IPS-18c (cell line): ENCODE measurements around the gene PPP3CA.
"Not testable (repeated sequence)": the region's sequence is repeated elsewhere in the genome, so short reads cannot be mapped to it uniquely, and the experiment has no call there.

ENCODE experiments used
- H3K4me3 ChIP-seq: 2 replicates; pipeline ENCODE4 v1.7.0; 2013; ENCODE audit warnings: low read depth, mild to moderate bottlenecking, low read length, moderate library complexity; ENCODE audit not compliant: insufficient read depth
- H3K9me3 ChIP-seq: one replicate; pipeline ENCODE4 v1.6.1; 2013; ENCODE audit warnings: mild to moderate bottlenecking, low read length, moderate library complexity; ENCODE audit not compliant: control insufficient read depth, insufficient read depth

PPP3CA gene

DNA sequence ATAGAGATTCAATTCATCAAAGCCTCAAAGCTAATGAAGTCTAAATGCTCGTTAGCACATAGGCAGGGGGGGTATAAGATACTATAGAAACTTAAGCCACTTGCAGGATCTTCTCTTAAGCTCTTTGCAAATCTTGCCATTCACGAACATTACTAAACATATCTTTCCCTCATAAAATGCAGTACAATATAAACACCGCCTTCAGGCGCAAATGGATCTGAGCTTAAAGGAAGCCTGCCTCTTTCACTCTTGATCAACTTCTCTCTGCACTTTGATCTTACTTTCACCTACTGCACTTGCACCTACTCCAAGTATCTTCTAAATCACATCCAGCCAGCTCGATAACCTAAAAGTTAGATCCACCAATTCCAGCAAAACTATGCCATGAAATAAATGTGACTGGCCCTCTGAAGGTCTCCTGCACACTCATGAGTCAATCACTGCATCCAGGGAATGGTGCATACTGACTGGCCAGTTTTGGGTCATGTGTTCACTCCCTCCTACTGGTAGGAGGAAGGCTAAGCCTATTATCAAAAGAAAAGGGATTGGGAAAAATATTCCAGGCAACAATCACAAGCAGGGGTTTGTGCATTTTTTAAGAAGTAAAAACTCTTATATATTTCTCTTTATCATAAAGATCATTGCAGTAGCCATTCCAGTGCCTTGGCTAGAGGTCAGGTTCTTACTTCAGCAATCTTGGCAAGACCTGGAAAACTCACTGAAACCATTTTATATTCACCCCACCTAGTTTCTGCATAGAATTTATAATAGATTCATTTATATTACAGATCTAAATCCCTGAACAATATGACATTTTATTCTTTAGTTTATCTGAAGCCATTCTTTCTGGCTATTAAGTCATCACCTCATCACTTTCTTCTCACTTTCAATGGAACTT lies 222.0 kb downstream of the PPP3CA start:
- no peaks in the 10 kb centered on the region for H3K9me3 ChIP-seq
- H3K4me3 ChIP-seq = no peak overlapping the region

DNA sequence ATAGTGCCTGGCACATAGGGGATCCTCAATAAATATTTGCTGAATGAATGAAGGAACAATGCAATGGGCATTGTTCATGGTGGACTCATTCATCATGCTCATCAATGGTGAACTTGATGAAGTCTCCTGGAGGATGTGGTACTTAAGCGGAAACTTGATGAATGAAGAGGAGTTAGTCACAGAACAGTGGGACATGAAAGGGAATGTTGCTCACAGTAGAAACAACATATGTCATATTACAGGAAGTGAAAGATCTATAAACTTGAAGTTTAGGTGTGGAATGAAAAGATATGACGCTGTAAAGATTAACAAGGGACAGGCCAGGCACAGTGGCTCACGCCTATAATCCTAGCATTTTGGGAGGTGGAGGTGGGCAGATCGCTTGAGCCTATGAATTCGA lies 224.1 kb downstream of the PPP3CA start:
- Histone ChIP-seq H3K9me3 (no peaks in the 10 kb centered on the region), H3K4me3 (no peak overlapping the region)

DNA sequence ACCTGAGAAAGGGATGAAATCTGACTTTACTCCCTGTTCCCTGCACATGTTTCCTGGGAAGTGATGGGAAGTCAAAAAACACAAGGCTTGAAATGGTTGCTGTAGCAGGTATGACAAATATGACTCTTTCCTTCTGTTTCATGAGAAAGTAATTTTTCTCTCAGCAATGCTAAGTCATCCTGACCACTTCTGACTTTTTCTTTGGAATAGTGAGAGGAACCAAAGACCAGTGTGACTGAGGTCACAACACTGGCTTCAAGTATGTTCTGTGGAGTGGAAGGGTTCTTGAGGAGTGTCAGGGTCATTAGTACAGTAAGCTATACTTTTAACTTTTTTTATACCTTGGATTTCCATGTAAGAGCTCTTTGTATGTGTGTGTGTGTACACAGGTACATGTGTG lies 225.3 kb downstream of the PPP3CA start:
- H3K9me3 ChIP-seq = no peaks in the 10 kb centered on the region
- H3K4me3 ChIP-seq = no peak overlapping the region

DNA sequence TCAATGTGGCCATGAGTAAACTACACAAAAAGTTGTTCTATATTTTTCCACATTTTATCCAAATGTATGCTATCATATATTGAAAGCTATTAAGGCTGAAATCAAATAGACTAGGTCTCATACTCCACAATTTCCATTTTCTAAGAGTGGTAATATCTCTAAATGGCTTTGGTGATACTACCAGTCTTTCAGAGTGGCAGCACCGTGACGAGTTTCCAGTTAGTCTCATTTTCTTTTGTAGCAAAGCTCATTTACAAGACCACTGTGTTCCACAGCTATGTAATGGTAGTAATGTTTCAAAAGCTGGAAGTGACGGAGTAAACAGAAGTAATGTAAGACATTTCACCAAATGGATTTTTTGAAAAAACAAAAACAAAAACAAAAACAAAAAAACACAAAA lies 228.2 kb downstream of the PPP3CA start:
- Histone ChIP-seq H3K9me3 (no peaks in the 10 kb centered on the region), H3K4me3 (no peak overlapping the region)

DNA sequence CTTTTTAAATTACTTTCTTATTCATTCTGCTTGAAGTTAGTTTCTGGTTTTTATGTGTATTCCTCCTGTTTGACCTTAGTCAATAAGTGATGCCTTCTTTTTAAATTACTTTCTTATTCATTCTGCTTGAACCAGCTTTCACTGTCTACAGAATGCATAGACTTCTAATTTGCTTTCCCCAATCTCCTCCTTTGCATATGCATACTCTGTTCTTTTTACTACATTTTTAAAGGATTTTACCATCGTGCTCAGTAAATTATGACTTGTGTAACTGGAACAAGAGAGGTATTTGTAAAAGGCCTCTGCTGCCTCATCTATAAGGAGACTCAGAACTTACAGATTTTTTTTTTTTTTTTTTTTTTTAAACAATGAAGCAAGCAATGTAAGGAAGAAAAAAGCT lies 228.7 kb downstream of the PPP3CA start:
- Histone ChIP-seq H3K4me3 (no peak overlapping the region), H3K9me3 (no peaks in the 10 kb centered on the region)

DNA sequence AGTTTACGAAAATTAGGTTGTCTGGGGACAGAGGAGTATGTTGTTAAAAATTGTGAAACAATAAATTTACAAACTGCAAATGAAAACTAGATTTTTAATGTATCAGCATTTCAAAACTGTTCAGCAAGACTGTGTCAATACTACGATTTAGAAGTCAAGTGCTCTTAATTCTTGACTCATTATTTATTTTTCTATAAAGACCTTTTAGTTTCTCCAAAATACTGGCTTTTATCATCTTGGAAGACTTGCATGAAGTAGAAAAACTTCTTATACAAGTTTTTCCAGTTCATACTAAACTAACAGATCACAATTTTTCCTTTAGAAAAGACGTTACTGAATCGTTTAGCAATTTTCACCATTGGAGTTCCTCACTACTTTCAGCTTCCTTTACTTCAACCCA lies 231.4 kb downstream of the PPP3CA start:
- Histone ChIP-seq H3K4me3 (no peak overlapping the region), H3K9me3 (no peaks in the 10 kb centered on the region)

DNA sequence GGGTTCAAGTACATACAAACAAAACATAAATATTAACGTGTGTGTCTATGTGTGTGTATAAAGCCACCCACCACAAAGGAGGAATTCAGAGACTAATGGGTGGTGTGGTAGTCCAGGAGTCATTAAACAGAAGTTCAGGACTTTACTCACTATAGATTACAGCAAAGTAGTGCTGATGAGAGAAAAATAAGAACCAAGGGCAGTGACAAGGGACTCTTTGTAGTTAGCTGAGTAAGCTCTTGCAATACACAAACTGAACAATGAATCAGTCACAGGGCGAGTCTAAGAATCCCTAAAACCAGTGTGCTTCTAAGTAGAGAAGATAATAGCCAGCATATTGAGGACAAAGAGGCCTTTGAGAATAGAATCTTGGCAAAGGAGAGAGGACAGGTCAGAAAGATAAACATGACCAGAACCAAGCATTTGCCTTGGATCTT lies 232.4 kb downstream of the PPP3CA start:
- H3K9me3 ChIP-seq = no peaks in the 10 kb centered on the region
- H3K4me3 ChIP-seq = no peak overlapping the region

DNA sequence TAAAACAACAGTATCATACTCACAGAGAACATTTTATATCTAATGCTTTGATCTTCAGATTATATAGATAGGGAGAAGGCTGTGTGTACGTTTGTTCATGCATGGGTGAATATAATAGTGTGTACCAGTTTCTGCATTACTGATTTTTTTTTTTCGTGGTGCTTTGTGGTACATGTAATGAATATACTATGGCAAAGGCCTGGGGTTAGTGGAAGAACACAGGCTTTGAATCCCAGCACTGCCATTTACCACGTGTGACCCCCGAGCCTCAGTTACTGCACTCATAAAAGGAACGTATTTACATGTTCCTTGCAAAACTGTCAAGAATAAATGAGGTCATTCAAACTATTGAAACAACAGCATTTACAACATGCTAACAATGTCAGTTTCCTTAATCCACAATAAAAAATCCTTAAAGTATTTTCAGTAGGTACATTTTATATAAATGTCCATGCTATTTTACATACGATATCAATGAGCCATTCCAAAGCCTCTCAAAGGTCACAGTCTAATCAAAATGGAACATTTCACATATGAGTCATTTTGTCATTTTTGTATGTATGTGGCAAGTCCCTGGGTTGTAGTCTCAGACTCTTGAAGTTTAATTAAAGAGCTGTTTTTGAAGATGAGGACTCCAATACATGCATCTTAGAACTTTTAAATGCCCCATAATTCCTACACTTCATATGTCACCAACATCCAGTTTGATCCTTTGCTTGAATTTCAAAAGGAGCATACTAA lies 242.8 kb downstream of the PPP3CA start:
- Histone ChIP-seq H3K9me3 (no peaks in the 10 kb centered on the region), H3K4me3 (no peak overlapping the region)

DNA sequence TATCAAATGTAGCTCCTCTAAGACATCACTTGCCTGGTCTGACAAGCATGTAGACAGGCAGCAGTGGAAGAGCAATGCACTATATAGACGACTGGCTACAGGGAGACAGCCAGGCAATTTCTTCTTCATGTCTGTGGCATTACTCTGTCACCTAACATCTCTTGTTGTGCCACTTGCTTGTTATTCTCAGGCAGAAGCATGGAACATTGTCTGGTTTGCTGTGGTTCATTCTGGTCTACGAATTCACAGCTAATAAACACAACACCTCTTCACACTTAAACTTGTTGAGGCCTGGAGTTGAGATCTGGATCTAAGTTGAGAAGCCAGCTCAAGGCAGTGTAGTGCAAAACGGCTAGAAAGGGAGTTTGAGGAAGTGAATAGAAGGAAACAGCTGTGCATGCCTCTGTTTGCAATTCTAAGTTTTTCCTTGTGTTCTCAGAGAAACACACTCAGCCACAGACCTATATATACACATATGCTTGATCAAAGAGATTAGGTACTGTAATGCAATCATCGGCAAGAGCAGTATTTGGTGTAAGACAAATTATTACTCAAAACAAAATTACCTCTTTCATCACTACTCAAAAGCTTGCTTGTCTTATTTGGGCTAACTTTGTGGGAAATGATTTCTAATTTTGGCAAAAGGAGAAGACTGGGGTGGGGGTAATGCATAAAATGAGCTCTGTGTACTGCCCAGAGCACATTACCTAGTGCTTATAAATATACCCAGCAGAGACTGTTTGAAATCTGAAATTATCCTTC lies 243.8 kb downstream of the PPP3CA start:
- Histone ChIP-seq H3K9me3 (no peaks in the 10 kb centered on the region), H3K4me3 (no peak overlapping the region)

DNA sequence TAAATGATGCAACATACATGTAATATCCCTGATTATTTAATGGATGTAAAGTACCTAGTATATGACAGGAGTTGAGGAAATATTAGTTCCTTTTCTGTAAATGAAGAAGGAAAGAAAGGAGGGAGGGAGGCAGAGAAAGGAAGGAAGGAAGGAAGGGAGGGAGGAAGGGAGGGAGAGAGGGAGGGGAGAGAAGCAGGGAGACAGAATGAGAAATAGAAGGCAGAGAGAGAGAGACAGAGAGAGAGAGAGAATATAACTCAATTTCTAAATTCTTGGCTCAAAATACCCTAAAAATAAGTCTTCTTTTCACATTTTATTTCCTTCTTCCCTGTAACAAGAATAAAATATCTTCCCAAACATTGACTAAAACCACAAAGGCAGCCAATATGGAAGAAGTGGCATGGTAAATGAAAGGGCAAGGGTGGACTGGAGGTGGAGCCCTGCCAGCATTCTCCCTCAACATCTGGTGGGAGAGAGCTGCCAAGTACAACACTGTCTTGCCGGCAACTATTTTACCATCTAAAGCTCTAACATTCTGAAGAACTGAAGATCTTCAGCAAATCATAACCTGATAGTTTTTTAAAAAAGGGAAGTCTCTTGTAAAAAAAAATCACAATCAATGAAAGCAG lies 245.1 kb downstream of the PPP3CA start:
- Histone ChIP-seq H3K4me3 (no peak overlapping the region), H3K9me3 (no peaks in the 10 kb centered on the region)

DNA sequence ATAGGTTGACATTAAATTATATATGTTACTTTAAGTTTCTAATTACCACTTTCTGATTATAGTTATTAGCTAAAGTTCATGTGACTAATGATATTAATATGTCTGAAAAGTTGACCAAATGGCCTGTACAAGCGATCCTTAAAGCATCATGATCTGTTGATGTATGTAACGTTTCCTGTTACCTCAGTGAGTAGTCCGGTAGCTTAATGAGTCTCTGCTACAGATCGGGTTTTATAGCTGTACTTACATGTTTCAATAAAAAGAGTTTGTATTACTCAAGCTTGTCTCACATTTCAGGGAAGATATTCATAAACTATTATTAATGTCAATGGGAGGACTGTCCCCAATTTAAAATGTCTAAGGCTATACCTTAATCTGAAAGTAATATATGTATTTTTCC lies 246.3 kb downstream of the PPP3CA start:
- Histone ChIP-seq H3K4me3 (no peak overlapping the region), H3K9me3 (no peaks in the 10 kb centered on the region)

DNA sequence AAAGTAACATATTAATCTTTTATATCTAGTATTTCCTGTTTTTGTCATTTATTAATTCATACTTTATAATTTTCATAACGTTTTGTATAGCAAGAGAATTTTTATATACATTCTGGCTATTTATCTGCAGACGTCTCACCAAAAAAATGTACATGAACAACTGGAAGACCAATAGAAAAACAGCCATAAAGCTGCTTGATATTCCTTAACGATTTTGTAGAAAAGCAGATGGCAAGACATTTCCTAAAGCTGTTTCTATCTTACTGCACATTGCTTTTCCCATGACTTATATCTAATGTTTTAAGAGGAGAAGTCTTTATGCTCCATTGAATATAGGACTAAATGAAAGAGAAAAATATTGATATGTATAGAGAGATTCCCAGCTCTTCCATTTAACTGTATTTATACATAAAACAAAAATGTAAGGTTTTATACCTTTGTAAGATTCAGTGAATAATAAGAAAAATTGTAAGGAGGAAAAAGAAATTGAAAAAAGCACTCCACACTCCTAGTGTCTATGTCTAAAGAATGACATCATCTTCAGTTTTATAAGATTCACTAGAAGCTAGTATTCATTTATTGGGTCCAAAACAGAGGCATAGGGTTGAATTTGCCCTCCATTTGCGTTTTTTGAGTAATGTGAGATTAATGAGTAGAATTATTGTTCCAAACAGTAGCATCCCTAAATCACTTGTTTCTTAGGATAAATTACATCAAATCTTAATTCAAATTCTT lies 248.5 kb downstream of the PPP3CA start:
- no peak overlapping the region for H3K4me3 ChIP-seq
- H3K9me3 ChIP-seq = no peaks in the 10 kb centered on the region

DNA sequence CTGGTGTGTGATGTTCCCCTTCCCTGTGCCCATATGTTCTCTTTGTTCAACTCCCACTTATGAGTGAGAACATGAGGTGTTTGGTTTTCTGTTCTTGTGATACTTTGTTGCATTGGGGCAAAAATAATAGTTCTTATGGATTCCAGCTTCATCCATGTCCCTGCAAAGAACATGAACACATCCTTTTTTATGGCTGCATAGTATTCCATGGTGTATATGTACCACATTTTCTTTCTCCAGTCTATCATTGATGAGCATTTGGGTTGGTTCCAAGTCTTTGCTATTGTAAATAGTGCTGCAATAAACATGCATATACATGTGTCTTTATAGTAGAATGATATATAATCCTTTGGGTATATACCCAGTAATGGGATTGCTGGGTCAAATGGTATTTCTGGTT lies 254.7 kb downstream of the PPP3CA start:
- not testable (repeated sequence) for H3K9me3 ChIP-seq

DNA sequence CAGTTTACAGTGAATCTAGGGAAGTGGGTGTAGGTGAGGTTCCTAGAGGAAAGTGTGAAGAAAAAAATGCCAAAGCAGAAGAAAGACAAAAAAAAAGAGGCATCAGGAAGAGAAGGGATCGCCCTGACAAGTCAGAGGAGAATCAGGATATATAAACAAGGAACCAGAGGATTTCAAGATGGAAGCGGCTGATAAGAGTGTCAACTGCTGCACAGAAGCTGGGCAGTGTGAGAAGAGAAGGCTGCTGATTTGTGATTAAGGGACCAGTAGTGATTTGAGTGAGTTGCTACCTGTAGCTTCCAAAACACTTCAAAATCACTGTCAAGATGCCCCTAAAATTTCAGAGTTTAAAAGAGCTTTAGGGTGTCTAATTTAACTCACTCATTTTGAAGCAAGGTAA lies 258.2 kb downstream of the PPP3CA start:
- no peak overlapping the region for H3K4me3 ChIP-seq
- H3K9me3 ChIP-seq = no peaks in the 10 kb centered on the region

More for the DNA sequence above, 254.7 kb downstream of the PPP3CA start:
- H3K4me3 ChIP-seq = not testable (repeated sequence)

DNA sequence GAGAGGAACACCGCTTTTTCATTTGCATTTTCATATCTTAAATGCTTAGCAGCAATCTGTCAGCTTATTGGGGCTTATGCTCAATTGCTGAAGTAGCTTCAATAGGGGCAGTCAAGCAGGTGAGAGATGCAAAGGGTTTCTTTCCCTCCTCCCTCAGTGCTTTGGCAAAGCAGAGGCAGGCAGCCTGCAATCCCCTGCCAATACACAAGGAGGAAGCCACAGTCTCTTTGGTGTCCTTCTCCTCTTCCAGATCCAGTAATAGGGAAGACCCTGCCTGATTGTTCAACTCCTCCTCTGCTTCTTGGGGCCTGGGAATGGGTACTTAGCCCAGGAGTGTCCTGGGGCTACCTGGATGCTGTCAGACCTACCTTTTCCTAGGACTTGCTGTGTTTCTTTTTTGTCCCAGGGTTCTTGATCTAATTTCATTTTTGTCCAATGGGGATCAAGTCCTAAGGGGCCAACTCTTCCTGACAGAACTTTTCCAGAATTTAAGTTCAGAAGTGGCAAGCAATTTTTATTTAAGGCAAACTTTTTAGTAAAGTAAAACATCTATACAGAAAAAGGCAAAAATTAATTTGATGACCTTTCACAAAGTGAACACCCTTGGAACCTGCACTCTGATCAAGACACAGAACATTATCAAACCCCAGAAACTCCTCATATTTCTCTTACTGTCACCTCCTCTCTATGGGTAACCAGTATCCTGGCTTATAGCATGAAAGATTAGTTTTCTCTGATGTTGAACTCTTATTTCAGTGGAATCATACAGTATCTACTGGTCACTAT lies 260.3 kb downstream of the PPP3CA start:
- no peak overlapping the region for H3K4me3 ChIP-seq
- H3K9me3 ChIP-seq = no peaks in the 10 kb centered on the region

DNA sequence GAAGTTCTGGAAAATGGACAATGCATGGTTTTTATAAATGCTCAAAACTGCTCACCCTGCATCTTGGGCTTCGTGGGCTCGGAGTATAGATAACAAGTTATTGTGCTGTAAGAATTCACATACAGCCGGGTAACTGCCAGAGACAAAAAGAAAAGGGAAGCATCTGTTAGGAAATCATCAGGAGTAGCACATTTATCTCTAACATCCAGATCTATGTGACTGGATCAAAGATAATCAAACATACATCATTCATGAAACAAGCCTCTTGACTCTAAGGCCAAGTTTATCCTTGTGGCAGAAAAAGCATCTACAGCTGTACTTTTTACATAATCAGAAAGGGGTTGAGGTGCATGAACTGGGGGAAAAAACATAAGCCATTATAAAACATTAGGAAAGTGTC lies 264.2 kb downstream of the PPP3CA start:
- H3K9me3 ChIP-seq = no peaks in the 10 kb centered on the region

More for the DNA sequence above, 264.2 kb downstream of the PPP3CA start:
- H3K4me3 ChIP-seq = no peak overlapping the region
